ENCODE measurements around the gene MTAP. TPM values are rescaled to one million over a fixed set of nuclear protein-coding genes. Genes with fewer than 3 reads are reported as not detected.

The MTAP gene
- total RNA-seq, 1 donor from 2014 or later: 73.4 TPM

GRCh38 chr9:21795483-21795882, 7.0 kb upstream of the MTAP start:
- DNase-seq (ENCODE audit: extremely low spot score, unreplicated experiment): no peak
- H3K27ac Mint-ChIP-seq: no peak overlapping the region
- H3K36me3 Mint-ChIP-seq: no peaks in the 10 kb centered on the region
- H3K4me1 Mint-ChIP-seq (ENCODE audit: unreplicated experiment): no peaks in the 10 kb centered on the region
- H3K9me3 Mint-ChIP-seq: no peaks in the 10 kb centered on the region
- no peak for TF ChIP-seq CTCF (conservative IDR thresholded peaks at IDR 0.05)
- peaks cover 36% of the 10 kb centered on the region for H3K27me3 Mint-ChIP-seq
- H3K4me3 Mint-ChIP-seq: no peak overlapping the region

- H3K27ac Mint-ChIP-seq: peak overlapping the region; percentile 29
- no peak for TF ChIP-seq CTCF (conservative IDR thresholded peaks at IDR 0.05)
- H3K4me1 Mint-ChIP-seq (ENCODE audit: unreplicated experiment): no peaks in the 10 kb centered on the region
- peaks cover 30% of the 10 kb centered on the region for H3K27me3 Mint-ChIP-seq
- H3K4me3 Mint-ChIP-seq: no peak overlapping the region
- no peaks in the 10 kb centered on the region for H3K36me3 Mint-ChIP-seq
- H3K9me3 Mint-ChIP-seq: no peaks in the 10 kb centered on the region
- DNase-seq (ENCODE audit: extremely low spot score, unreplicated experiment): no peak
Observed at GRCh38 chr9:21796768-21797167, 5.7 kb upstream of the MTAP start.

GRCh38 chr9:21800931-21801682, 1.3 kb upstream of the MTAP start:
- H3K4me1 Mint-ChIP-seq (ENCODE audit: unreplicated experiment): peaks cover 24% of the 10 kb centered on the region
- H3K36me3 Mint-ChIP-seq: peaks cover 7% of the 10 kb centered on the region
- H3K27ac Mint-ChIP-seq: peak overlapping the region; percentile 98
- TF ChIP-seq CTCF (conservative IDR thresholded peaks at IDR 0.05): no peak
- peak overlapping the region; percentile 99 for H3K4me3 Mint-ChIP-seq
- peaks cover 29% of the 10 kb centered on the region for H3K27me3 Mint-ChIP-seq
- DNase-seq (ENCODE audit: extremely low spot score, unreplicated experiment): no peak
- no peaks in the 10 kb centered on the region for H3K9me3 Mint-ChIP-seq

- Mint-ChIP-seq H3K27ac (peak overlapping the region; percentile 98), H3K27me3 (peaks cover 22% of the 10 kb centered on the region), H3K4me3 (peak overlapping the region; percentile 99), H3K9me3 (no peaks in the 10 kb centered on the region), H3K36me3 (peaks cover 10% of the 10 kb centered on the region), H3K4me1 (ENCODE audit: unreplicated experiment) (peaks cover 28% of the 10 kb centered on the region)
- TF ChIP-seq CTCF (conservative IDR thresholded peaks at IDR 0.05): no peak
- DNase-seq (ENCODE audit: extremely low spot score, unreplicated experiment): peak; percentile 85
Observed at GRCh38 chr9:21801683-21802417, 586 bp upstream of the MTAP start.

GRCh38 chr9:21803649-21804048, 1.2 kb downstream of the MTAP start:
- Mint-ChIP-seq H3K4me3 (peak overlapping the region; percentile 99), H3K27me3 (peaks cover 9% of the 10 kb centered on the region), H3K36me3 (peaks cover 16% of the 10 kb centered on the region), H3K27ac (peak overlapping the region; percentile 98), H3K9me3 (no peaks in the 10 kb centered on the region), H3K4me1 (ENCODE audit: unreplicated experiment) (peaks cover 28% of the 10 kb centered on the region)
- DNase-seq (ENCODE audit: extremely low spot score, unreplicated experiment): no peak
- TF ChIP-seq CTCF (conservative IDR thresholded peaks at IDR 0.05): no peak

Data from type B pancreatic cell (in vitro differentiated cells).